SJCRH30 (cell line): ENCODE results near the gene MDH1. TPM values are rescaled to one million over a fixed set of nuclear protein-coding genes. Genes with fewer than 3 reads are reported as not detected.
"Not testable (repeated sequence)": the region's sequence is repeated elsewhere in the genome, so short reads cannot be mapped to it uniquely, and the experiment has no call there.

Experiments
- DNase-seq, 2 experiments: peaks; one replicate each; pipeline ENCODE4 v3.0.0-alpha.2; 2015 to 2020
- H3K27ac ChIP-seq: fragments of 250-450 bp; sonication (Bioruptor Pico); 2 replicates; pipeline ENCODE4 v1.5.1; 2020; ENCODE audit warnings: mild to moderate bottlenecking, moderate library complexity
- H3K27me3 ChIP-seq: fragments of 250-450 bp; sonication (Bioruptor Pico); 2 replicates; pipeline ENCODE4 v1.5.1; 2020; ENCODE audit warnings: mild to moderate bottlenecking, moderate library complexity
- H3K36me3 ChIP-seq: fragments of 250-450 bp; sonication (Bioruptor Pico); 2 replicates; pipeline ENCODE4 v1.5.1; 2020; ENCODE audit warnings: mild to moderate bottlenecking, moderate library complexity
- H3K4me1 ChIP-seq: fragments of 250-450 bp; sonication (Bioruptor Pico); 2 replicates; pipeline ENCODE4 v1.5.1; 2020; ENCODE audit warnings: mild to moderate bottlenecking, moderate library complexity
- H3K4me3 ChIP-seq: fragments of 250-450 bp; sonication (Bioruptor Pico); 2 replicates; pipeline ENCODE4 v1.5.1; 2020; ENCODE audit warnings: mild to moderate bottlenecking, moderate library complexity
- H3K9me3 ChIP-seq: fragments of 250-450 bp; sonication (Bioruptor Pico); replicated peaks from 2 replicates; pipeline ENCODE4 v1.5.1; 2020; ENCODE audit warnings: mild to moderate bottlenecking, moderate library complexity
- total RNA-seq: library from RNA; depleted of rRNA; stranded (reverse); fragments of >200 nt; shearing (Covaris generic); gene quantifications from 2 replicates; pipeline ENCODE4 v1.2.3, GENCODE V29; 2014

The MDH1 gene
- total RNA-seq, 1 experiment from 2014 or later = 419 TPM

GRCh38 chr2:63600881-63601460 lies 12.2 kb downstream of the MDH1 start:
- H3K27ac ChIP-seq = no peak overlapping the region
- H3K4me3 ChIP-seq = no peak overlapping the region
- peaks cover 84% of the 10 kb centered on the region for H3K36me3 ChIP-seq
- peaks cover 24% of the 10 kb centered on the region for H3K4me1 ChIP-seq
- no peak for DNase-seq
- no peaks in the 10 kb centered on the region for H3K9me3 ChIP-seq
- no peaks in the 10 kb centered on the region for H3K27me3 ChIP-seq

GRCh38 chr2:63604666-63605065 lies 15.9 kb downstream of the MDH1 start:
- peak overlapping the region; percentile 86 for H3K27ac ChIP-seq
- no peak overlapping the region for H3K4me3 ChIP-seq
- peaks cover 37% of the 10 kb centered on the region for H3K4me1 ChIP-seq
- peak; percentile 79 to 97 for DNase-seq
- no peaks in the 10 kb centered on the region for H3K27me3 ChIP-seq
- H3K9me3 ChIP-seq = no peaks in the 10 kb centered on the region
- peaks cover 73% of the 10 kb centered on the region for H3K36me3 ChIP-seq

GRCh38 chr2:63608865-63609264 lies 20.1 kb downstream of the MDH1 start:
- H3K9me3 ChIP-seq, H3K4me3 ChIP-seq, H3K27me3 ChIP-seq: not testable (repeated sequence)
- DNase-seq = peak; percentile 58 to 59
- Histone ChIP-seq H3K27ac (peak overlapping the region; percentile 20; the same call in 1 of the 2 replicates), H3K4me1 (peaks cover 40% of the 10 kb centered on the region), H3K36me3 (peaks cover 35% of the 10 kb centered on the region)

GRCh38 chr2:63610525-63610924 lies 21.8 kb downstream of the MDH1 start:
- no peak for DNase-seq
- no peak overlapping the region for H3K4me3 ChIP-seq
- peaks cover 2% of the 10 kb centered on the region; the same call in 1 of the 2 replicates for H3K9me3 ChIP-seq
- H3K36me3 ChIP-seq = peaks cover 29% of the 10 kb centered on the region
- peaks cover 38% of the 10 kb centered on the region for H3K4me1 ChIP-seq
- no peak overlapping the region for H3K27ac ChIP-seq
- no peaks in the 10 kb centered on the region for H3K27me3 ChIP-seq

GRCh38 chr2:63613391-63613901 lies 24.7 kb downstream of the MDH1 start:
- no peak overlapping the region for H3K4me3 ChIP-seq
- H3K9me3 ChIP-seq = peaks cover 2% of the 10 kb centered on the region; the same call in 1 of the 2 replicates
- H3K27ac ChIP-seq = peak overlapping the region; percentile 80
- H3K27me3 ChIP-seq = no peaks in the 10 kb centered on the region
- H3K4me1 ChIP-seq = peaks cover 27% of the 10 kb centered on the region
- 0 out of 2 replicates have a peak, but pooled peaks cover 1% of the 10 kb centered on the region for H3K36me3 ChIP-seq
- no peak for DNase-seq

- H3K27me3 ChIP-seq = no peaks in the 10 kb centered on the region
- DNase-seq = peak; percentile 24 to 33
- peaks cover 21% of the 10 kb centered on the region for H3K4me1 ChIP-seq
- no peaks in the 10 kb centered on the region for H3K36me3 ChIP-seq
- no peak overlapping the region for H3K4me3 ChIP-seq
- H3K27ac ChIP-seq = peak overlapping the region; percentile 80
- peaks cover 4% of the 10 kb centered on the region; the same call in 1 of the 2 replicates for H3K9me3 ChIP-seq
Measured at GRCh38 chr2:63614448-63614968, 25.7 kb downstream of the MDH1 start.

GRCh38 chr2:63614983-63615945 lies 26.5 kb downstream of the MDH1 start:
- Histone ChIP-seq H3K27ac (peak overlapping the region; percentile 80), H3K4me3 (no peak overlapping the region), H3K27me3 (no peaks in the 10 kb centered on the region), H3K4me1 (peaks cover 21% of the 10 kb centered on the region), H3K9me3 (peaks cover 5% of the 10 kb centered on the region; the same call in 1 of the 2 replicates), H3K36me3 (no peaks in the 10 kb centered on the region)
- DNase-seq = no peak

GRCh38 chr2:63617366-63617765 lies 28.6 kb downstream of the MDH1 start:
- H3K9me3 ChIP-seq = peaks cover 9% of the 10 kb centered on the region
- no peak for DNase-seq
- H3K27ac ChIP-seq = no peak overlapping the region
- H3K4me1 ChIP-seq = peaks cover 21% of the 10 kb centered on the region
- H3K36me3 ChIP-seq = no peaks in the 10 kb centered on the region
- H3K4me3 ChIP-seq = no peak overlapping the region
- no peaks in the 10 kb centered on the region for H3K27me3 ChIP-seq

- DNase-seq = no peak
- Histone ChIP-seq H3K4me1 (peaks cover 10% of the 10 kb centered on the region), H3K36me3 (no peaks in the 10 kb centered on the region), H3K4me3 (no peak overlapping the region), H3K27me3 (no peaks in the 10 kb centered on the region), H3K27ac (no peak overlapping the region), H3K9me3 (peaks cover 9% of the 10 kb centered on the region)
Measured at GRCh38 chr2:63619328-63619727, 30.6 kb downstream of the MDH1 start.

GRCh38 chr2:63622751-63623150 lies 34.0 kb downstream of the MDH1 start:
- no peak overlapping the region for H3K27ac ChIP-seq
- H3K36me3 ChIP-seq = no peaks in the 10 kb centered on the region
- no peaks in the 10 kb centered on the region for H3K27me3 ChIP-seq
- H3K4me1 ChIP-seq = peaks cover 4% of the 10 kb centered on the region; the same call in 1 of the 2 replicates
- peaks cover 16% of the 10 kb centered on the region; the same call in 1 of the 2 replicates for H3K9me3 ChIP-seq
- no peak overlapping the region for H3K4me3 ChIP-seq
- no peak for DNase-seq

GRCh38 chr2:63623763-63624162 lies 35.0 kb downstream of the MDH1 start:
- not testable (repeated sequence) for H3K4me3 ChIP-seq, DNase-seq, H3K36me3 ChIP-seq, H3K27me3 ChIP-seq, H3K27ac ChIP-seq
- Histone ChIP-seq H3K9me3 (peaks cover 16% of the 10 kb centered on the region; the same call in 1 of the 2 replicates), H3K4me1 (peaks cover 11% of the 10 kb centered on the region)

- H3K36me3 ChIP-seq = no peaks in the 10 kb centered on the region
- no peak overlapping the region for H3K4me3 ChIP-seq
- H3K27me3 ChIP-seq = no peaks in the 10 kb centered on the region
- H3K4me1 ChIP-seq = peaks cover 16% of the 10 kb centered on the region
- no peak overlapping the region; the same call in 1 of the 2 replicates for H3K27ac ChIP-seq
- H3K9me3 ChIP-seq = peaks cover 11% of the 10 kb centered on the region
- DNase-seq = no peak
Measured at GRCh38 chr2:63627866-63628265, 39.1 kb downstream of the MDH1 start.

GRCh38 chr2:63628403-63628942 lies 39.7 kb downstream of the MDH1 start:
- H3K27ac ChIP-seq = peak overlapping the region; percentile 6
- no peaks in the 10 kb centered on the region for H3K36me3 ChIP-seq
- no peaks in the 10 kb centered on the region for H3K27me3 ChIP-seq
- peak; percentile 41 to 66 for DNase-seq
- H3K4me1 ChIP-seq = peaks cover 16% of the 10 kb centered on the region
- H3K9me3 ChIP-seq = peaks cover 11% of the 10 kb centered on the region
- H3K4me3 ChIP-seq = no peak overlapping the region

- peaks cover 7% of the 10 kb centered on the region for H3K9me3 ChIP-seq
- DNase-seq = peak; percentile 21 to 35
- no peak overlapping the region for H3K27ac ChIP-seq
- no peaks in the 10 kb centered on the region for H3K27me3 ChIP-seq
- no peaks in the 10 kb centered on the region for H3K36me3 ChIP-seq
- H3K4me3 ChIP-seq = no peak overlapping the region
- H3K4me1 ChIP-seq = peaks cover 14% of the 10 kb centered on the region
Measured at GRCh38 chr2:63631501-63631900, 42.7 kb downstream of the MDH1 start.
